Fibroblast of mammary gland (primary cell): ENCODE data around the gene MPC1.

Experiments
- DNase-seq: peaks from one replicate; pipeline ENCODE4 v3.0.0-alpha.2; 2010; ENCODE audit warnings: low read depth
- H3K4me3 ChIP-seq: 2 replicates; pipeline ENCODE4 v1.5.1; 2011; ENCODE audit warnings: low read depth, mild to moderate bottlenecking, low read length, moderate library complexity; ENCODE audit not compliant: control insufficient read depth
- CTCF ChIP-seq: conservative IDR thresholded peaks from 2 replicates; pipeline ENCODE4 v1.5.1; 2011; ENCODE audit warnings: low read depth, low read length, inconsistent platforms; ENCODE audit not compliant: control insufficient read depth, insufficient read depth

The MPC1 gene

GRCh38 chr6:166360243-166361076, 22.3 kb downstream of the MPC1 start:
- peak; percentile 58 for DNase-seq
- H3K4me3 ChIP-seq, result no peak overlapping the region
- TF ChIP-seq CTCF, result no peak

GRCh38 chr6:166355552-166355951, 27.2 kb downstream of the MPC1 start:
- no peak overlapping the region for H3K4me3 ChIP-seq
- no peak for TF ChIP-seq CTCF
- DNase-seq, result no peak

- no peak for DNase-seq
- H3K4me3 ChIP-seq, result no peak overlapping the region
- TF ChIP-seq CTCF, result no peak
Observed at GRCh38 chr6:166354965-166355364, 27.8 kb downstream of the MPC1 start.

- no peak for TF ChIP-seq CTCF
- no peak for DNase-seq
- H3K4me3 ChIP-seq, result no peak overlapping the region
Observed at GRCh38 chr6:166354143-166354542, 28.6 kb downstream of the MPC1 start.

- no peak overlapping the region for H3K4me3 ChIP-seq
- no peak for DNase-seq
- TF ChIP-seq CTCF, result no peak
Observed at GRCh38 chr6:166353507-166353906, 29.2 kb downstream of the MPC1 start.

- DNase-seq, result no peak
- no peak for TF ChIP-seq CTCF
- no peak overlapping the region for H3K4me3 ChIP-seq
Observed at GRCh38 chr6:166352923-166353322, 29.8 kb downstream of the MPC1 start.

- no peak for DNase-seq
- no peak overlapping the region for H3K4me3 ChIP-seq
- no peak for TF ChIP-seq CTCF
Observed at GRCh38 chr6:166351715-166352285, 30.9 kb downstream of the MPC1 start.
